ENCODE data around the gene IRF3. TPM values are rescaled to one million over a fixed set of nuclear protein-coding genes. Genes with fewer than 3 reads are reported as not detected.

Gene IRF3
- total RNA-seq, 1 experiment from 2014 or later: 65.6 TPM

- Mint-ChIP-seq H3K27me3 (ENCODE audit: insufficient read depth, unreplicated experiment) (no peaks in the 10 kb centered on the region), H3K27ac (ENCODE audit: low read depth, unreplicated experiment) (peak within 1 kb of the TSS; percentile 100), H3K36me3 (ENCODE audit: insufficient read depth, unreplicated experiment) (peaks cover 18% of the 10 kb centered on the region), H3K4me1 (ENCODE audit: insufficient read depth, unreplicated experiment) (peaks cover 44% of the 10 kb centered on the region), H3K9me3 (ENCODE audit: unreplicated experiment) (no peaks in the 10 kb centered on the region), H3K4me3 (ENCODE audit: unreplicated experiment) (peak within 1 kb of the TSS; percentile 84)
- peak; percentile 99 for DNase-seq (ENCODE audit: unreplicated experiment)
- ChIA-PET CTCF (interaction anchor here (0.6 to 3.4 kb wide), 4 partner anchors 31 to 121 kb away, joined by 3 to 19 read pairs (median 4); partner anchors contain the start of gene TSKS), POLR2A (interaction anchor here (0.6 to 7.5 kb wide), 23 partner anchors 11 to 648 kb away, joined by 3 to 167 read pairs (median 7); partner anchors contain the start of genes AKT1S1, ALDH16A1, AP2A1 and BCL2L12)
- no peak for TF ChIP-seq CTCF (IDR thresholded peaks at IDR 0.05; ENCODE audit: unreplicated experiment)
- no TSS peak for BruUV-seq (replicated peaks)
- intact Hi-C loops (cut with micrococcal nuclease): loop anchor here (1.0 to 2.0 kb wide), 2 partner anchors 23 to 61 kb away; partner anchors contain the start of genes BCL2L12, IRF3, NOSIP and PRRG2
Observed at GRCh38 chr19:49641688-49642491, 23.8 kb downstream of the IRF3 start, which contains the start of gene SCAF1. TSS of gene SCAF1 (plus strand) at chr19:49642209. CDS start at chr19:49645027, 2,818 bp downstream.

GRCh38 chr19:49640113-49640898, 25.4 kb downstream of the IRF3 start, which contains the start of gene RRAS:
TSS of gene RRAS (minus strand) at chr19:49640143. CDS start at chr19:49640098, 45 bp downstream.
- no peak for TF ChIP-seq CTCF (IDR thresholded peaks at IDR 0.05; ENCODE audit: unreplicated experiment)
- intact Hi-C loops (cut with micrococcal nuclease): loop anchor here (1.0 to 2.0 kb wide), 4 partner anchors 36 to 144 kb away; partner anchors contain the start of genes NOSIP, PRRG2 and RPS11
- Mint-ChIP-seq H3K27me3 (ENCODE audit: insufficient read depth, unreplicated experiment) (no peaks in the 10 kb centered on the region), H3K27ac (ENCODE audit: low read depth, unreplicated experiment) (peak within 1 kb of the TSS; percentile 100), H3K4me3 (ENCODE audit: unreplicated experiment) (peak within 1 kb of the TSS; percentile 84), H3K36me3 (ENCODE audit: insufficient read depth, unreplicated experiment) (peaks cover 31% of the 10 kb centered on the region), H3K9me3 (ENCODE audit: unreplicated experiment) (no peaks in the 10 kb centered on the region), H3K4me1 (ENCODE audit: insufficient read depth, unreplicated experiment) (peaks cover 44% of the 10 kb centered on the region)
- ChIA-PET CTCF (interaction anchor here (0.6 to 1.2 kb wide), 9 partner anchors 28 to 196 kb away, joined by 3 to 5 read pairs (median 3); no protein-coding TSS in a partner anchor), POLR2A (interaction anchor here (0.6 to 7.5 kb wide), 32 partner anchors 9 to 937 kb away, joined by 3 to 167 read pairs (median 4); partner anchors contain the start of genes AKT1S1, ALDH16A1, AP2A1 and ATF5)
- BruUV-seq (replicated peaks): no TSS peak
- DNase-seq (ENCODE audit: unreplicated experiment): peak; percentile 100

- peak overlapping the region; percentile 95 for H3K27ac Mint-ChIP-seq (ENCODE audit: low read depth, unreplicated experiment)
- TF ChIP-seq CTCF (IDR thresholded peaks at IDR 0.05; ENCODE audit: unreplicated experiment): no peak
- BruUV-seq (replicated peaks): no TSS peak
- intact Hi-C loops (cut with micrococcal nuclease): loop anchor here (1.0 to 2.0 kb wide), 4 partner anchors 37 to 143 kb away; partner anchors contain the start of genes NOSIP, PRRG2 and RPS11
- DNase-seq (ENCODE audit: unreplicated experiment): no peak
- H3K9me3 Mint-ChIP-seq (ENCODE audit: unreplicated experiment): no peaks in the 10 kb centered on the region
- H3K4me1 Mint-ChIP-seq (ENCODE audit: insufficient read depth, unreplicated experiment): peaks cover 41% of the 10 kb centered on the region
- H3K27me3 Mint-ChIP-seq (ENCODE audit: insufficient read depth, unreplicated experiment): no peaks in the 10 kb centered on the region
- ChIA-PET CTCF (interaction anchor here (0.6 to 1.2 kb wide), 6 partner anchors 32 to 70 kb away, joined by 3 to 4 read pairs (median 3); no protein-coding TSS in a partner anchor), POLR2A (interaction anchor here (0.6 to 7.5 kb wide), 20 partner anchors 8 to 936 kb away, joined by 3 to 167 read pairs (median 8); partner anchors contain the start of genes AKT1S1, ALDH16A1, AP2A1 and ATF5)
- peaks cover 31% of the 10 kb centered on the region for H3K36me3 Mint-ChIP-seq (ENCODE audit: insufficient read depth, unreplicated experiment)
- peak overlapping the region; percentile 84 for H3K4me3 Mint-ChIP-seq (ENCODE audit: unreplicated experiment)
Observed at GRCh38 chr19:49639401-49640112, 26.1 kb downstream of the IRF3 start.
